Tibial nerve (tissue), 4 donors: ENCODE measurements around the gene MYO1D. TPM values are rescaled to one million over a fixed set of nuclear protein-coding genes. Genes with fewer than 3 reads are reported as not detected.
"Not testable (repeated sequence)": the region's sequence is repeated elsewhere in the genome, so short reads cannot be mapped to it uniquely, and the experiment has no call there.

Experiments
- DNase-seq, 2 donors: peaks; one replicate each; pipeline ENCODE4 v3.0.0-alpha.2; 2019; ENCODE audit warnings: low spot score in 2 of 2
- H3K27ac ChIP-seq, 4 donors: fragments of 200-600 bp; sonication (generic) in 3 of 4; one replicate each; pipeline ENCODE4 v1.5.1; 2017 to 2019; ENCODE audit warnings: mild to moderate bottlenecking in 1 of 4
- H3K27me3 ChIP-seq, 2 donors: fragments of 200-600 bp; sonication (generic) in 1 of 2; one replicate each; pipeline versions ENCODE4 v1.5.1 to v1.6.0; 2017 to 2019
- H3K36me3 ChIP-seq, 3 donors: fragments of 200-600 bp; sonication (generic); one replicate each; pipeline ENCODE4 v1.5.1; 2018 to 2019
- H3K4me1 ChIP-seq, 4 donors: fragments of 200-600 bp; sonication (generic) in 3 of 4; one replicate each; pipeline ENCODE4 v1.5.1; 2017 to 2019
- H3K4me3 ChIP-seq, 4 donors: fragments of 200-600 bp; sonication (generic) in 3 of 4; one replicate each; pipeline ENCODE4 v1.5.1; 2017 to 2019; ENCODE audit warnings: mild to moderate bottlenecking in 1 of 4, moderate library complexity in 1 of 4
- H3K9me3 ChIP-seq, 4 donors: fragments of 200-600 bp; sonication (generic) in 3 of 4; one replicate each; pipeline ENCODE4 v1.5.1; 2017 to 2019
- CTCF ChIP-seq, 5 experiments: fragments of 200-600 bp in 3 of 5; fragments of 450-650 bp in 2 of 5; sonication (generic) in 3 of 5; IDR thresholded peaks; one replicate each; pipeline ENCODE4 v1.5.1; 2016 to 2019; ENCODE audit warnings: antibody characterized with exemption in 5 of 5, mild to moderate bottlenecking in 3 of 5, moderate library complexity in 2 of 5
- EP300 ChIP-seq, 2 donors: sonication (generic); formaldehyde crosslinking; IDR thresholded peaks; one replicate each; pipeline ENCODE4 v1.6.1; 2017; ENCODE audit warnings: antibody characterized with exemption in 2 of 2, mild to moderate bottlenecking in 1 of 2
- POLR2A ChIP-seq, 2 donors: fragments of 450-650 bp; IDR thresholded peaks; one replicate each; pipeline ENCODE4 v1.6.1; 2017; ENCODE audit warnings: antibody characterized with exemption in 2 of 2, mild to moderate bottlenecking in 2 of 2, moderate library complexity in 2 of 2
- WGBS, 2 donors: methylation state at CpG; one replicate each; pipeline ENCODE4 v1.1.5; 2018; 5-methylcytosine and 5-hydroxymethylcytosine counted together
- total RNA-seq, 4 donors: library from RNA; depleted of rRNA; stranded (reverse); fragments of >200 nt; gene quantifications; one replicate each; pipeline ENCODE4 v1.1.0, GENCODE V29; 2016

The MYO1D gene
- total RNA-seq, 4 donors from 2014 or later, result 28.5 to 49.6 (median 42.4) TPM

- Histone ChIP-seq H3K4me3 (no peak overlapping the region), H3K27me3 (no peaks in the 10 kb centered on the region), H3K4me1 (no peaks in the 10 kb centered on the region), H3K36me3 (peaks cover 0 to 31% (median 0%) of the 10 kb centered on the region in 3 donors), H3K9me3 (peaks cover 0 to 8% (median 3%) of the 10 kb centered on the region in 4 donors), H3K27ac (no peak overlapping the region)
- TF ChIP-seq POLR2A (IDR thresholded peaks at IDR 0.05), result no peak
- no peak for TF ChIP-seq EP300 (IDR thresholded peaks at IDR 0.05)
- TF ChIP-seq CTCF (IDR thresholded peaks at IDR 0.05), result no peak
- 86 to 92% methylated on average over 5 of the region's 5 CpGs for WGBS, 2 donors
- DNase-seq, result no peak
Observed at GRCh38 chr17:32720671-32721070, 156.3 kb downstream of the MYO1D start.

DNA sequence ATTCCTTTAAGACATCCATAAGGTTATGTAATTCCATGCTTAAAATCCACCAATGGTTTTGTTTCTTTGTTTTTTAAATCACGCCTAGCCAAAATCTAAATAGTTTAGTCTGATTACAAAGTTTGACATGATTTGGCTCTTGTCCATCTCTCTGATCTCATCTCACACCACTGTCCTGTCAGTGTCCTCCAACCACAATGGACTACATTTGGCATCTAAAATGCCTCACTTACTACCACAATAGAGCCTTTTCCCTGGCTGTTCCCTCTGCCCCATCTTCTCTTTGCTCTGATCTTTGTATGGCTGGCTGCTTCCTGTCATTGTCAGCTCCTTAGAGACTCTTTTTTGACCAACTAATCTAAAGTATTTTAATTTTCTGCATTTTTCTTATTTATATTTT, 157.2 kb downstream of the MYO1D start:
- Histone ChIP-seq H3K4me1 (no peaks in the 10 kb centered on the region), H3K4me3 (no peak overlapping the region), H3K36me3 (peaks cover 0 to 30% (median 0%) of the 10 kb centered on the region in 3 donors), H3K27me3 (no peaks in the 10 kb centered on the region), H3K9me3 (no peaks in the 10 kb centered on the region), H3K27ac (no peak overlapping the region)
- no peak for DNase-seq
- WGBS, 2 donors, result 76 to 78% methylated on average over 1 of the region's 1 CpG
- no peak for TF ChIP-seq EP300 (IDR thresholded peaks at IDR 0.05)
- TF ChIP-seq POLR2A (IDR thresholded peaks at IDR 0.05), result no peak
- no peak for TF ChIP-seq CTCF (IDR thresholded peaks at IDR 0.05)

- 89 to 90% methylated on average over 3 of the region's 3 CpGs for WGBS, 2 donors
- H3K9me3 ChIP-seq, H3K27ac ChIP-seq, H3K4me3 ChIP-seq, DNase-seq, H3K4me1 ChIP-seq, H3K27me3 ChIP-seq: not testable (repeated sequence)
- peaks cover 0 to 22% (median 0%) of the 10 kb centered on the region in 3 donors for H3K36me3 ChIP-seq
Observed at GRCh38 chr17:32714922-32715321, 162.0 kb downstream of the MYO1D start.

DNA sequence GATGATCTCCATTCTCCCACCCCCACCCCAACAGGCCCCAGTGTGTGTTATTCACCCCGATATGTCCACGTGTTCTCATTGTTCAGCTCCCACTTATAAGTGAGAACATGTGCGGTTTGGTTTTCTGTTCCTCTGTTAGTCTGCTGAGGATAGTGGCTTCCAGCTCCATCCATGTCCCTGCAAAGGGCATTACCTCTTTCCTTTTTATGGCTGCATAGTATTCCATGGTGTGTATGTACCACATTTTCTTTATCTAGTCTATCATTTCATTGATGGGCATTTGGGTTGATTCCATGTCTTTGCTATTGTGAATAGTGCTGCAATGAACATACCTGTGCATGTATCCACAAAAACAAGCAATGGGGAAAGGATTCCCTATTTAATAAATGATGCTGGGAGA, 162.7 kb downstream of the MYO1D start:
- peaks cover 0 to 22% (median 0%) of the 10 kb centered on the region in 3 donors for H3K36me3 ChIP-seq
- not testable (repeated sequence) for H3K27ac ChIP-seq, H3K27me3 ChIP-seq, DNase-seq, H3K4me3 ChIP-seq, H3K9me3 ChIP-seq, H3K4me1 ChIP-seq
- 94 to 99% methylated on average over 3 of the region's 3 CpGs for WGBS, 2 donors

DNA sequence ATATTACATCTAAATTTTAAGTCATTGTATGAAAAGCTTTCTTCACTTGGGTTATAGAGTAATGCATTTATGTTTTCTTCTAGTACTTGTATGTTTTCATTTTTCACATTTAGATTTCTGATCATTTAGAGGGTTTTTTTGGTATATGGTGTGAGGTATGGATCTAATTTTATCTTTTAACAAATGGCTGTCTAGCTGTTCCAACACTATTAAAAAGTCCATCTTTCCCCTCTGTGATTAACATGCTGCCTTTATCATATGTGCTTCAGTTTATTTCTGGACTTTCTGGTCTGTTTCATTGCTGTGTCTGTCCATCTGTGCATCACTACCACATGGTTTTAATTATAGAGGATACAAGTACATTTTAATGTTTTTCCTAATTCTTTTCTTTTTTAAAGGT, 163.8 kb downstream of the MYO1D start:
- no peak overlapping the region for H3K27ac ChIP-seq
- no peaks in the 10 kb centered on the region for H3K4me1 ChIP-seq
- no peaks in the 10 kb centered on the region for H3K9me3 ChIP-seq
- peaks cover 0 to 22% (median 0%) of the 10 kb centered on the region in 3 donors for H3K36me3 ChIP-seq
- H3K4me3 ChIP-seq, result no peak overlapping the region
- TF ChIP-seq POLR2A (IDR thresholded peaks at IDR 0.05) (no peak), EP300 (IDR thresholded peaks at IDR 0.05) (no peak), CTCF (IDR thresholded peaks at IDR 0.05) (no peak)
- no peaks in the 10 kb centered on the region for H3K27me3 ChIP-seq
- DNase-seq, result no peak

DNA sequence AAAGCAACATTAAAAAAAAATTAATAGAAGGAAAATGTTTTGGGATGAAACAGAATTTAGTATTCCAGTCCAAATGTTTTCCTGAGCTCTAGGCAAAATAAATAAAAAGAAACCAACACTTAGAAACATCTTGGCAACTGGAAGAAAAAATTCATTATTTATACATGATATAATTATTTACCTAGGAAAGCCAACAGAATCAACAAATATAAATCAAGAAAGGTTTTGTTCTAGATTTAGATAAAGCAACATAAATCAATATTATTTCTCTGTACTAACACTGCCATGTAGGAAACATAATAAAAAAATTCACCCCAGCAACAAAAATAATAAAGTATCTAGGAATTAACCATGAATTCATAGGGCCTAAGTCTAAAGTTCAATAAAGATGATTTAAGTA, 167.4 kb downstream of the MYO1D start:
- Histone ChIP-seq H3K27me3 (no peaks in the 10 kb centered on the region), H3K36me3 (peaks cover 0 to 11% (median 0%) of the 10 kb centered on the region in 3 donors), H3K9me3 (no peaks in the 10 kb centered on the region), H3K27ac (no peak overlapping the region), H3K4me1 (no peaks in the 10 kb centered on the region), H3K4me3 (no peak overlapping the region)
- TF ChIP-seq CTCF (IDR thresholded peaks at IDR 0.05), result no peak
- TF ChIP-seq POLR2A (IDR thresholded peaks at IDR 0.05), result no peak
- TF ChIP-seq EP300 (IDR thresholded peaks at IDR 0.05), result no peak
- no peak for DNase-seq
